NCI-H748 treated with DMSO at 0.1 percent for 48 hours (cell line): ENCODE data around the gene ATXN10.
"Not testable (repeated sequence)": the region's sequence is repeated elsewhere in the genome, so short reads cannot be mapped to it uniquely, and the experiment has no call there.

Experiments
- DNase-seq: peaks from one replicate; lab custom pipeline; 2025; lab: John Stamatoyannopoulos, UW

ATXN10 gene

DNA sequence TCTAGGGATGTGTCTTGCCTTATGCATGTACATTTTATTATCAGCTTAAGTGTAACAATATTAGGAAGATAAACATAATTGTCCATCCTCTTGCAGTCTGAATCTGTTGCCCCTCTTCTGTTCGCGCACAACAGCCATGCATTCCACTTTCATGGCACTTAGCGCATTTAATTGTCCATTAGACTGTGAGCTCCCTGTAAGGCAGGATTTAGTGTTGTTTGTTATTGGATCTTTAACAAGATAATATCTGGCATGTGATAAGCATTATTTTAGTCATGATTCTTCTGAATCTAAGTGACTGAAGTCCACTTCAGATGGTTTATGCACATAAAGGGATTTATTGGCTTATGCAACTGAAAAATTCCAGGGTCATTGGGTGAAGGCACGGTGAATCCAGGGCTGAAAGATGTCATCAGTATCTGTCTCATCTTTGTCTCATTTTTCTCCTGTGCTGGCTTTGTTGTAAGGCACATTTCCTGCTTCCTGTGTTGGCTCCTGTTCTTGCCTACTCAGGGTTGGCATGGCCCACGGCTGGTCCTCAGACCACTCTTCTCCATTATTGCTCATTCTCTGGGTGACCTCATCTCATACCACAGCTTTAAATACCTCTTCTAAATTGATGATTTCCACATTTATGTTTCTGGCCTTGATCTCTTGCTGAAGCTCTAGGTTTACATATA is 37.6 kb downstream of the ATXN10 start:
- DNase-seq: peak; percentile 43

- DNase-seq: no peak
Observed at GRCh38 chr22:45709866-45710265, 38.2 kb downstream of the ATXN10 start.

GRCh38 chr22:45710469-45710868 is 38.8 kb downstream of the ATXN10 start:
- DNase-seq: no peak

DNA sequence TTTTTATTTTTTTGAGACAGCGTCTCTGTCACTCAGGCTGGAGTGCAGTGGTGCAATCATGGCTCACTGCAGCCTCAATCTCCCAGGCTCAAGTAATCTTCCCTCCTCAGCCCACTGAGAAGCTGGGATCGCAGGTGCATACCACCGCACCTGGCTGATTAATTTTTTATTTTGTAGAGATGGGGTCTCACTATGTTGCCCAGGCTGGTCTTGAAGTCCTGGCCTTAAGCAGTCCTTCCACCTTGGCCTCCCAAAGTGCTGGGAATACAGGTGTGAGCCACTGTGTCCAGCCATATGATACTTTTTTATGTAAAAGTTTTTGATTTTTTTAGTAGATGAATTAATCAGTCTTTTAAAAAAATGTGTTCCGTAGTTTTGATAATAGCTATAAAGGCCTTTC is 42.8 kb downstream of the ATXN10 start:
- DNase-seq: not testable (repeated sequence)

- no peak for DNase-seq
Observed at GRCh38 chr22:45717789-45718188, 46.2 kb downstream of the ATXN10 start.

DNA sequence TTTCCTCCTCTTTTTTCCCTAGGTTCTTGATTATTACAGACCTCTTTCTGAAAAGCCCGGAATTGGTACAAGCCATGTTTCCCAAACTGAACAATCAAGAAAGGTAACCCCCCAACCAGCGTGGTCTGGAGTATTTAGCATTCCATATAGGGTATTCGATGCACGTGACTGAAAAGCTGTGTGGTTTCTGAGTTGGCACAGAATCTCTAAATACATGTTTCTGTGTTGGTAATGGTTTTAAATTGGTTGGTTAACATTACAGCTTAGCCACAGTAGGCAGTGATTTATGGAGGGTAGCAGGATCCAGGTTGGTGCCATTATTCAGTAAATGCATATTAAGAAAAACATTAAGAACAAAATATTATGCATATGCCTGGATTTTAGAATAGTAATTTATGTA is 46.8 kb downstream of the ATXN10 start:
- DNase-seq: no peak

- DNase-seq: no peak
Observed at GRCh38 chr22:45720839-45721378, 49.3 kb downstream of the ATXN10 start.

DNA sequence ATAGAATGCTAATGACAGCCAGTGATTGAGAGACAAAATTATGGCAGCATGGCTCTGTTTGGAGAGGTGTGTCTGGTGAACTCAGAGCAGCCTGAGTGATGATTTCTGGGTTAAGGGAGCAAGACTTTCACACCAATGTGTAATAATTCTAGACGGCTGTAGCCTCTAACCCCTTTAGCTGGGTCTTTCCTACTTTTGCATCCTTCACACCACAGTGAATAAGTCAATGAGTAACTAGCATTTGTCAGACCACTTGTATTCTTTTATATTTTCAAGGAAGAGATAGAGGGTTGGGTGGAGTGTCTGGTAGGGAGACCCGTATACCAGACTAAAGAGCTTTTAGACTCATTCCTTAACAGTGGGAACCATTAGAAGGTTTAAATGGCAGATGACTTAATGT is 50.4 kb downstream of the ATXN10 start:
- no peak for DNase-seq

DNA sequence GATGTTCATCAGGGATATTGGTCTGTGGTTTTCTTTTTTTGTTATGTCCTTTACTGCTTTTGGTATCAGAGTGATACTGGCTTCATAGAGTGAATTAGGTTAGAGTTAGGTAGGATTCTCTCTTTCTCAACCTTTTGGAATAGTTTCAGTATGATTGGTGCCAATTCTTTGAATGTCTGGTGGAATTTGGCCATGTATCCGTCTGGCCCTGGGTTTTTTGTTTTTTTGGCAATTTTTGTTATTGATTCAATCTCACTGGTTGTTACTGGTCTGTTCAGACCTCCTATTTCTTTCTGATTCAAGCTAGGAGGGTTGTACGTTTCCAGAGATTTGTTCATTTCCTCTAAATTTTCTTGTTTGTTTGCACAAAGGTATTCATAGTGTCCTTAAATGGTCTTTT is 54.4 kb downstream of the ATXN10 start:
- no peak for DNase-seq

DNA sequence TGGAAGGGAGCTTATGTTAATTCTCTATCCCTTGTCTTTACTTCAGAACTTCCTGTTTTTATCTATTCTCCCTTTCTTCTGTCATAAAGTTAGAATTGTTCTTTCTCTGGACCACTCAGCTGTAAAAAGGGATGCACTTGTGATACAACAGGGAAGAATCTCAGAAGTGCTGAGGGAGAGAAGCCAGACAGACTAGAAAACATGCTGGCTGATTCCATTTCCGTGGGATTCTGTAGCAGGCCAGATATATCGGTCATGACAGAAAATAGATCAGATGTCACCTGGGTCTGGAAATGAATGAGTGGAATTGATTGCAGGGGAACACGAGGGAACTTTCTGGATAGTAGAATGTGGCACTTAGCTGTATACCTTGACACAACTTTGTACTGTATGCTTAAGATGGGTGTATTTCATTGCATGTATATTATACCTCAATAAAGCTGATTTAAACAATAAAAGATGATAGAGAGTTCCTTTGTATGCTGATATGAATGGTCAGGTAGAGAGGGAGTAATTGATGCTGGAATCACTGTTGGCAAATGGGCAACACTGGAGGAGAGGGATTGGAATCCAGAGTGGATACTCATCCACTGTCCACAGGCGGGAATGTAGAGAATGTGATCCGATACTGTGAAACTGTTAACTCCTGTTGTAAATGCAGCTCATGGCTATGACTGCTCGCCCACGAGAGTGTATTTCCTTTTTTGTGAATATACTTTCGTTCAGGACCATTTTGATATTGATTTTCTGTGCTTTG is 59.6 kb downstream of the ATXN10 start:
- DNase-seq: no peak

DNA sequence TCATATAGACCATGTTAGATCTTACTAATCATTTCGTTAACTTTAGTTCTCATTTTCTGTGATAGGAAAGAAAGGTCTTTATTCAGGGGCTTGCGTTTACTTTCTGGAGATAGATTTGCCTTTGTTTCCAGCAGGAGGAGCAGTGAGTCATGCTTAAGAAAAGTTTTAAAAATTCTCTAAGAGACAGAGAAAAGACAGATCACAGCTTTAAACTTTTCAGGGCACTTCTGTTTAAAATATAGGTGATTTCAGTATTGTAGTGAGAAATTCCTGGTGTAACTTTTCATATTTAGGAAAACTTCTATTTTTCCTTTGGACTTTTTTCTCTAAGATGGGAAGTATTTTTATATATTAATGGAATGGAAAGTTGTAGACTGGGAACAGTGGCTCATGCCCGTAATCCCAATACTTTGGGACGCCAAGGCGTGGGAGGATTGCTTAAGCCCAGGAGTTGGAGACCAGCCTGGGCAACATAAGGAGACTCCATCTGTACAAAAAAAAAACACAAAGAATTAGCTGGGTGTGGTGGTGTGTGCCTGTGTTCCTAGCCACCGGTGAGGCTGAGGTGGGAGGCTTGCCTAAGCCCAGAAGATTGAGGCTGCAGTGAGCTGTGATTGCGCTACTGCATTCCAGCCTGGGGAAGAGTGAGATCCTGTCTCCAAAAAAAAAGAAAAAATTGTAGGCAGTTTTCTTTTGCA is 60.3 kb downstream of the ATXN10 start:
- no peak for DNase-seq

GRCh38 chr22:45735273-45735672 is 63.6 kb downstream of the ATXN10 start:
- no peak for DNase-seq

DNA sequence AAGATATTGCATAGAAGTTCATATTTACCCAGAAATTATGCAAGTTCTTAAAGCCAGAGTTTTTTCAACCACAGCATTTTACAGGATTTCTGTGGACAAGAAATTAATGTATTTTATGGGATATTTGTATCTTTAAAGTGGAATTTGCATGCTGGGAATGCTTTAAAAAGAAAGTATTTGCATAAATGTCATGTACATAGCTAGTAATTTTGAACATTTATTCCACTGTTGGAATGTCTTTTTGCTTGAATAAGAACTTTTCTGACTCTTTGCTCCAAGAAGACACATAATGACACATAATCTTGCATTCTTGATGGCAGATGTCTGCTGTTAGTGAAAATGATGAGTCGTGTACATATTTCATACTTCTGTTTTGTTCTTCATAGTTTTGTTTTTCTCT is 66.6 kb downstream of the ATXN10 start:
- no peak for DNase-seq

- DNase-seq: no peak
Observed at GRCh38 chr22:45740236-45740635, 68.6 kb downstream of the ATXN10 start.

- DNase-seq: peak; percentile 1
Observed at GRCh38 chr22:45742866-45743450, 71.3 kb downstream of the ATXN10 start.

DNA sequence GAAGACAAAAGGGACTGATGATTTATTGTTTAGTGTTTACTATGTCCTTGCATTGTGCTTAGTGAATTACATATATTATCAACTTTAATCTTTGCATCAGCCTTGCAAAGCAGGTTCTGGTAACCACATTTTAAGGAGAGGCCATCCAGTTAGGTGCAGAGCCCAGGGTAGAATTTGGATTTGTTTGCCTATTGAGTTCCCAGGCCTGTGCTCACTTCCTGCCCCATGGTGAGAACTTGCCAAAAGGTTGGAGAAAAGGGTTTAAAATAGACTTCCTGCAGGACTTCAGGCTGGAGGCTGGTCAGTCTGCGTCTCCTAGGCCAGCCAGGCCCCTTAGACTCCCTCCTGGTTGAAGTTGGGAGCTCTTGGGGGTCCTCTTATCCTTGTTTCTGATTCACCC is 72.1 kb downstream of the ATXN10 start:
- no peak for DNase-seq

- DNase-seq: no peak
Observed at GRCh38 chr22:45744442-45744841, 72.8 kb downstream of the ATXN10 start.

GRCh38 chr22:45750626-45751025 is 79.0 kb downstream of the ATXN10 start:
- DNase-seq: no peak

DNA sequence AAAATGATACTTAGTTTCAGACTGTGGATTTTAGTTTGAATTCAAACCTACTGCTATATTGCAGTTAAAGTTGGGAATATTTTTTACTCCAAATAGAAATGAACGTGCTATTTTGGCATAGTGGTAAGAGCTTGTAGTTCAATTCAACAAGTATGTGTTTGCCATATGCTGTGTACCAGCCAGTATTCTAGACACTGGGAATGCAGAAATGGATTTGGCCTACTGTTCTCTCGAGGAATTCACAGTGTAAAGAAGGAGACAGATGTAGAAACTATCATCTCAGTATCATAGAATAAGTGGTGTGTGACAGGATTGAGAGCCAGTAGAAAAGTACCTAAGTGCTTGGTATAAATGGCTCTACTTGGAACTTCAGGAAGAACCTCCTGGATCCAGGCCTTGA is 80.4 kb downstream of the ATXN10 start:
- DNase-seq: no peak

DNA sequence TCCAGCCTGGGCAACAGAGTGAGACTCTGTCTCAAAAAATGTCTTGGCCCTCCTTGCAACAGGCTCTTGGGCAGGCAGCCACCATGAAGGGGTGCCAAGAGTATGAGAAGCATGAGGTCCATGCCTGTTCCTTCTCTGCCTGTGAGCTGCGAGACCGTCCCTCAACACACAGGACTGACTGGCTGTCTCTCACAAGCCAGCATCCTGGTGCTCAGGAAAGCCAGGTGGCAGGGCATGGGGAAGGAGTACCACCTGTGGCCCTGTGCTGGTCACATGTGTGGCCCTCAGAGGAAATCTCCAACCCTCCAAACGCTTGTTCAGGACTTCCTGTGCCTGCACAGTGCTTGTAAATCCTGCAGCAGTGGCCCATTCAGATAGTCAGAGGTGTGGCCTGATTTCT is 83.2 kb downstream of the ATXN10 start:
- DNase-seq: no peak

- no peak for DNase-seq
Observed at GRCh38 chr22:45756558-45756957, 84.9 kb downstream of the ATXN10 start.

- DNase-seq: no peak
Observed at GRCh38 chr22:45757068-45757467, 85.4 kb downstream of the ATXN10 start.

GRCh38 chr22:45757936-45758335 is 86.3 kb downstream of the ATXN10 start:
- no peak for DNase-seq
